ENCODE data around the gene PP2D1.
"Not testable (repeated sequence)": the region's sequence is repeated elsewhere in the genome, so short reads cannot be mapped to it uniquely, and the experiment has no call there.

Gene PP2D1

DNA sequence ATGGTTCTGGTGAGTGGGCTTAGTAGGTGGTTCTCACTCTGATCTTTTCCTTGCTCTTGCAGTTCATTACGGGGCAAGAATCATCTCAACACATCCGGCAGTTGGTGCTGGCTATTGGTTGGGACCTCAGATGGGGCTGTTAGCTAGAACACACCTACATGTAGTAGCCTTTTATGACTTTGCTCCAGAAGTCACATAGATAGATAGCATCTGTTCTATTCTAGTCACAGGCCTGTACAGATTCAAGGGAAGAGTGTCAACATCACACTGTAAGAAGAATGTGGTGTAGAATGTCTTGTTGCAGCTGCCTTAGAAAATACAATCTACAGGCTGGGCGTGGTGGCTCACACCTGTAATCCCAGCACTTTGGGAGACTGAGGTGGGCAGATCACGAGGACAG lies 50.1 kb downstream of the PP2D1 start:
- no peak for DNase-seq

- no peak for DNase-seq
Observed at GRCh38 chr3:19960696-19961095, 51.4 kb downstream of the PP2D1 start.

DNA sequence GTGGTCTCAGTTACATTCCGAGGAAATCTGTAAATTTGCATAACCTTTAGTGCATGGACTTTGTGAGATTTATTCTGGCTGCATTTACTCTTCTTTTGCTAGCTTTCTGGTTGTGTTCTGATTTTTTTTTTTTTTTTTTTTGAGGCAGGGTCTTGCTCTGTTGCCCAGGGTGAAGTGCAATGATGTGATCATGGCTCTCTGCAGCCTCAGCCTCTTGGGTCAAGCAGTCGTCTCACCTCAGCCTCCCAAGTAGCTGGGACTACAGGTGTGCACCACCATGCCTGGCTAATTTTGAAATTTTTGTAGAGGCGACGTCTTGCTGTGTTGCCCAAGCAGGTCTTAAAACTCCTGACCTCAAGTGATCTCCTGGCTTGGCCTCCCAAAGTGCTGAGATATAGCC lies 52.6 kb downstream of the PP2D1 start:
- DNase-seq = no peak

- not testable (repeated sequence) for DNase-seq
Observed at GRCh38 chr3:19957354-19957753, 54.7 kb downstream of the PP2D1 start.

DNA sequence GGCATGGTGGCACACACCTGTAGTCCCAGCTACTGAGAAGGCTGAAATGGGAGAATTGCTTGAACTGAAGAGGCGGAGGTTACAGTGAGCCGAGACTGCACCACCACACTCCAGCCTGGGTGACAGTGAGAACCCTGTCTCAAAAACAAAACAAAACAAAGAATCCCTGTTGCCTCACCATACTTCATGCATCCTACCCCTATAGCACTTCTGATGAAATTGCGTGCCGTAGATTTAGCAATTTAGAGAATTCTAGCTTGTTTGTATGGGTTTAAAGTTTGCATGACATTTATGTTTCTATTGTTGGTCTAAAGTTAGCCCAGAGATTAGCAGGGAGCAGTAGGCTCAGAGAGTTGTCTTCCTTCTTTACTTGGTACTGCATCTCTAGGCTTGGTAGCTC lies 57.4 kb downstream of the PP2D1 start:
- no peak for DNase-seq

DNA sequence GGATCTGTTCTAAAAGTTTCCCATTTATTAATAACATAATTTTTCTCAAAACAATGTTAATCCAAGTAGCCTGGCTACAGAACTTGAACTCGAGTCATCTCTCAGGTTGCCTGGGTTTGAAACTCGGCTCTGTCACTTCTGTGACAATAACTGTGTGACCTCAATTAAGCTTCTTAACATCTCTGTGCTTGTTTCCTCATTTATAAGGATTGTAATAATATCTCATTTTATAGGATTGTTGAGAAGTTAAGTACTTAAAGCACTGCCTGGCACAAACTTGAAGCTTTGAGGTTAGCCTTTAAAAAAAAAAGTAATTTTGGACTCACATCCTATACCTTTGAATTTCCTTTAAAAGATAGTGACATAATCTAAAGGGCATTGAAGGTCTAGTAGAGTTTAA lies 61.7 kb downstream of the PP2D1 start:
- DNase-seq = no peak

- no peak for DNase-seq
Observed at GRCh38 chr3:19948226-19948591, 63.9 kb downstream of the PP2D1 start.

DNA sequence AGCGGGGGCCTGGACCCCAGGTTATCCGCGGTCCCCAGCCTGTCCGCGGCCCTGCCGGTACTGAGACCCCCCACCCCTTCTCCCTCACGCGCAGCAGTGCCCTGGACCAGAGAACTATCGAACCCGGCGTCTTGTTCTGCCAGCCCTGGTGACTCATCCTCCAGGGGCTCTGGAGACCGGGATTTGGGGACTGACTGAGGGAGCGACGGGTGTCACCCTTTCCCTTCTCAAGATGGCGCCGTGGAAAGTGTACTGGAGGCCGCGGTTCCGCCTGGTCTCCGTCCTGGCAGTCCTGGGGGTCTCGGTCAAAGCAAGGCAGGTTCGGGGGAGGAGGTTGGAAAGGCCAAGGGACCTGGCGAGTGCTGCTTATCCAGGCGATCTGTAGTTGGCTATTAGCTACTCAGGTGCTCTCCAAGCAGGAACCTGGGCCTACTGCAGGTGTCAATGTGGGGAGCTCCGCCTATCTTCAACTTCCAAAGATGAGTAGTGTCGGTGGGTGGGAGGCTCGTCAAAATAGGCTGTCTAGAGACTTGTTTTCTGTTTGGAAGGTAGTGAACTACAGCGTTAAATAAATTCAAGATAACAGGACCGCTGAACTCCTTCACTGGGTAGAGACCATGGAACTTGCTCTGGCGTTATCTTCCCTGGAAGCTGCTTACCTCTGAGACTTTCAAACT lies 64.4 kb downstream of the PP2D1 start:
- DNase-seq = peak; percentile 29

DNA sequence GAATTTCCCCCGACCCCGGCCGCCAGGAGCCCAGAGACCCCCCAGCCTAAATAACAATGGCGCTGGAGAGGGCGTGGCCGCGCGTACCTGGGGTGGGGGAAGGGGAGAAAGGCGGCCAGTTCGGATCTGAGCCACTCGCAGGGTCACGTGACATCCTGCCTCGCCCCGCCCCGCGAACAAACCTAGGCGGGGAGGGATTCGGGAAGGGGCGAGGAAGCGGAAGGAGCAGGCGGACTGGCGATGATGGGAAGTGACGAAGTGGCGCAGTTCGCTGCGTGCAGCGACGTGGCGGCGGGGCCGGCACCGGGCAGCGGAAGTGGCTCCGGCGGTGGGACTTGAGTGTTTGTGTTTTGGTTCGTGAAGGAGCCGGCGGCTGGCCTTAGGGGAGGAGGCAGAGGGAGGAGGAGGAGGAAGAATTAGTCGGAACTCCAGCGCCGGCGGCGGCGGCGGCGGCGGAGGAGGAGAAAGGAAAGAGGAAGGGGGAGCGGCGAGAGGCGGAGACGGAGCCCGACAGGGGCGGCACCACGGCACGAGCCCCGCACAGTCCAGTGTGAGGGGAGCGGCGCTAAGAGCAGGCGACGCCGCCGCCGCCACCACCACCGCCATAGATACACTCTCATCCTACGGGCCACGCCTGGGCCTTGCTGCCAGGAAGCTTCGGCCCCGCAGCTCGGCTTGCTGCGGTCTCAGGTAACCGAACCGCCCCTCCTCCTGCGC lies 65.1 kb downstream of the PP2D1 start, which contains the start of gene RAB5A:
Gene RAB5A (plus strand): TSS at position 266 of the 717 bp plus-strand sequence. CDS start 3,802 bp downstream, outside the sequence.
- DNase-seq = peak; percentile 95

DNA sequence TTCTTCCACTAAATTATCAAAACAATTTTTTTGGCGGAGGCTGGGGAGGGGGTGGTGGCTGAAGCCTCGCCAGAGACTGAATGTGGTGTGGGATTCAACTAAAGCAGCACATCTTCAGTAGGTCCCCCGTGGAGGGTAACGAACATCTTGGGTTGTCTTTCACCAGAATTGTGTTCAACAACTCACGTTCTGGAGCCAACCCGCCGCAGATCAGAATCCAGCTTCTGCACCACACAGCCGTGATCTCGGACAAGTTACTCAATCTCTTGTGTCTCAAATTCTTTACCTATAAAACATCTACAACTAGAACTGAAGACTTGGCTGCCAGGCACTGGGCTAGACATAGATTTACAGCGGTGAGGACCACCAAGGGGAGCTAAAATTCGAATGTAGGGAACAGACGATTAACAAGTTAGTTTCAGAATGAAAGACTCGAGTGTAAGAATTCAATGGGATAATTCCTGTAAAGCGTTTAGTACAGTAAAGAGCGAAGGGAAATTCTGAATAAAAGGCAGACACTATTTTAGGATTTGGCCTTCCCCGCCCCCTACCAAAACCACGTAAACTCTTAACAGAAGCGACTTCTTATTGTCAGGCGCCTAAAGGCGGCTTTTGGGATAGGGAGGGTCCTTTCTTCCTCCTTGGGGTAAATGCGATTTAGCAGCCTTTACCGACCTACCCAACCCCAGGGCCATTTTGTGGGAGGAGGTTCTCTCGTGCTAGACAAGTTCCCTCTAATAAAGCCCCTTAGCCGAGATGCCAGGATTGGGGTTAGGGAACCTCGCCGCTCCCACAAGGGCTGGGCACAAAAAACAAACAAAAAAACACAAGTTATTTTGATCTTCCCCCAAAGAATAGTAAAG lies 65.9 kb downstream of the PP2D1 start:
- no peak for DNase-seq

GRCh38 chr3:19945534-19945933 lies 66.5 kb downstream of the PP2D1 start:
- DNase-seq = no peak

- DNase-seq = no peak
Observed at GRCh38 chr3:19940643-19941042, 71.4 kb downstream of the PP2D1 start.

DNA sequence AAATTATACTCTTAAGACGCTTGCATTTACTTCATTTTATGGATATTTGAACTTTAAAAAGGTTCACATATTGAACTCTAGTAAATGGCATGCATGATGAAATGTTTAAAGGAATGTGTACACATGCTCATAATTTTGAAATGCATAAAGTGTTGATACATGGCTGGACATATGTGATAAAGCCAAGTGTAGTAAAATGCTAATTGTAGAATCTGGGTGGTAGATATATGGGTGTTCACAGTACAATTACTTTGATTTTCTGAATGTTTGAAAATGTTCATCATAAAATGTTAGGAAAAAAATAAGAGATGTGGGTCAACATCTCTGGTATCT lies 73.8 kb downstream of the PP2D1 start:
- no peak for DNase-seq

DNA sequence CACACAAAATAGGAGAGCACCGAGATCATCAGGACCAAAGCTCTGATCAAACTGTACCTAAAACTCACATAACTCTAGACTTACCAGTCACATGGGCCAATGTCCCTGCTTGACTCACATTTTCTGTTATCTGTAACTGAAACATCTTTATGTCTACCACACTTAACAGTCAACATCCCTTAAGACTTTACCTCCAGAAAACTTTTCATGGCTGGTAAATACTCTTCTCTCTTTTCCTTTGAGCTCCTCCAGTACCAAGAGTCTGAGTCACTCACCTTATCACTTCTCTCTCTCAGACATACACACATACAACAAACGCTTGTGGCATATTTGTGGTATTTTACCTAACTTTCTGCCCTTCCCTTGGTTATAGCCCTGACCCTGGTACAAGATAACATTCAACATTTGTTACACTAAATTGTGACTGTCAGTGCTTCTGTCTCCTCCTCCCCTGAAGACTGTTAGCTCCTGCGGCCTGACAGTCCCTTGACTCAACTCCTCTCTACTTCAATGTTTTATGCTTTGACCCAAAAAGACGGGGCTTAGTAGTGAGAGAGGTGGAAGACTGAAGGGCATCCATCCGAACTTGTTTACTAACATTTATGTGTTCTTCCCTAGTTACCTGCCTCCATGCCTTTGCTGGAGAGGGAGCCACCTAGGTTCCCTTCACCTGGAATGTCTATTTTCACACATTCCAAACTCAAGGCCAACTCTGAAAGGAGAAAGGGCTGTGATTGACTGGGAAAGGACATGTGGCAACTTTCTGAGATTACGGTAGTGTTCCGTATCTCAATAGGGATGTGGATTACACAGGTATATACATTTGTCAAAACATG lies 74.4 kb downstream of the PP2D1 start:
- no peak for DNase-seq
